ENCODE results near the gene ARHGEF38. TPM values are rescaled to one million over a fixed set of nuclear protein-coding genes. Genes with fewer than 3 reads are reported as not detected.

ARHGEF38 gene
- total RNA-seq, 1 experiment from 2014 or later: not detected

DNA sequence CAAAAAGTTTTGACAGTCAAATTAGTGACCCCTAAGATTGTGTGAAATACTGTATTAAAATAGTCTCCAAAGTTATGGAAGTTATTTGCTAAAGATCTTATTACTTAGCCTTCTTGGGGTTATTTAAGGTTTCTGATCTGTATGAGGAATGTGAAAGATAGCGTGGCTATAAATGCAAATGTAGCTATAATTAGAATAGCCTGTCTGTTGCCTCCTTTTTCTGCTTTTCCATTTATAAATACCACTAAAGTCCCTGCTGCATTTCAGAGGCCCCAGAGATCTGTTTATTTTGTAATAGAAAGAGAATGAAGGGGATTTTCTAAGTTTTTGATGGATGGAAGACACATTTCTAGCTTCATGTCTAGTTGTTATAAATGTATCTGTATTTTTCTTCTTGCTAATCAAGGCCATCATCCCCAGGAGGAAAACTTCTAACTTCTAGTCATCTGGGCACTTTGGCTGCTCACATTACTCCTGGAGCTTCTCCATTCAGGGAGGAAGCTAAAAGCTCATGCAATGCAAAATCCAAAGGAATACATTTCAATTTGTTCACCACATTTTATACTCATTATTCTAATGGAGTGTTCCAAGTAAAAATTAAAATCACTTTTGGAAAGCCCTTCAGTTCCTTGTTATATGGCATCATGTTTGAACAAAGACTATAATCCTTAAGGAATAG lies 82.1 kb downstream of the ARHGEF38 start:
- Histone ChIP-seq H3K27ac (ENCODE audit: low read depth, low read length, poor library complexity, severe bottlenecking) (no peak overlapping the region), H3K36me3 (ENCODE audit: insufficient read depth, low read length, poor library complexity, severe bottlenecking) (no peaks in the 10 kb centered on the region), H3K9me3 (ENCODE audit: low read depth, low read length, poor library complexity, severe bottlenecking) (no peaks in the 10 kb centered on the region), H3K4me1 (ENCODE audit: insufficient read depth, low read length, poor library complexity, severe bottlenecking) (peaks cover 30% of the 10 kb centered on the region), H3K4me3 (ENCODE audit: low read depth, low read length, poor library complexity, severe bottlenecking) (no peak overlapping the region), H3K27me3 (replicated peaks; ENCODE audit: insufficient read depth, low read depth, low read length, poor library complexity) (no peaks in the 10 kb centered on the region)
- intact Hi-C loops (cut with micrococcal nuclease; ENCODE audit: unreplicated experiment): no loop called here
- TF ChIP-seq EZH2 (IDR thresholded peaks at IDR 0.05; ENCODE audit: borderline replicate concordance, low read depth, low read length, poor library complexity, severe bottlenecking): no peak
- TF ChIP-seq, protein P1, sequence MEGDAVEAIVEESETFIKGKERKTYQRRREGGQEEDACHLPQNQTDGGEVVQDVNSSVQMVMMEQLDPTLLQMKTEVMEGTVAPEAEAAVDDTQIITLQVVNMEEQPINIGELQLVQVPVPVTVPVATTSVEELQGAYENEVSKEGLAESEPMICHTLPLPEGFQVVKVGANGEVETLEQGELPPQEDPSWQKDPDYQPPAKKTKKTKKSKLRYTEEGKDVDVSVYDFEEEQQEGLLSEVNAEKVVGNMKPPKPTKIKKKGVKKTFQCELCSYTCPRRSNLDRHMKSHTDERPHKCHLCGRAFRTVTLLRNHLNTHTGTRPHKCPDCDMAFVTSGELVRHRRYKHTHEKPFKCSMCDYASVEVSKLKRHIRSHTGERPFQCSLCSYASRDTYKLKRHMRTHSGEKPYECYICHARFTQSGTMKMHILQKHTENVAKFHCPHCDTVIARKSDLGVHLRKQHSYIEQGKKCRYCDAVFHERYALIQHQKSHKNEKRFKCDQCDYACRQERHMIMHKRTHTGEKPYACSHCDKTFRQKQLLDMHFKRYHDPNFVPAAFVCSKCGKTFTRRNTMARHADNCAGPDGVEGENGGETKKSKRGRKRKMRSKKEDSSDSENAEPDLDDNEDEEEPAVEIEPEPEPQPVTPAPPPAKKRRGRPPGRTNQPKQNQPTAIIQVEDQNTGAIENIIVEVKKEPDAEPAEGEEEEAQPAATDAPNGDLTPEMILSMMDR (conservative IDR thresholded peaks at IDR 0.05; ENCODE audit: low read depth, low read length): no peak
- peak; percentile 24 for DNase-seq (ENCODE audit: low spot score)
- CTCF ChIA-PET: no interaction called here
- no TSS peak for BruUV-seq (replicated peaks)
- POLR2A ChIA-PET (ENCODE audit: low non-redundant PET): no interaction called here

DNA sequence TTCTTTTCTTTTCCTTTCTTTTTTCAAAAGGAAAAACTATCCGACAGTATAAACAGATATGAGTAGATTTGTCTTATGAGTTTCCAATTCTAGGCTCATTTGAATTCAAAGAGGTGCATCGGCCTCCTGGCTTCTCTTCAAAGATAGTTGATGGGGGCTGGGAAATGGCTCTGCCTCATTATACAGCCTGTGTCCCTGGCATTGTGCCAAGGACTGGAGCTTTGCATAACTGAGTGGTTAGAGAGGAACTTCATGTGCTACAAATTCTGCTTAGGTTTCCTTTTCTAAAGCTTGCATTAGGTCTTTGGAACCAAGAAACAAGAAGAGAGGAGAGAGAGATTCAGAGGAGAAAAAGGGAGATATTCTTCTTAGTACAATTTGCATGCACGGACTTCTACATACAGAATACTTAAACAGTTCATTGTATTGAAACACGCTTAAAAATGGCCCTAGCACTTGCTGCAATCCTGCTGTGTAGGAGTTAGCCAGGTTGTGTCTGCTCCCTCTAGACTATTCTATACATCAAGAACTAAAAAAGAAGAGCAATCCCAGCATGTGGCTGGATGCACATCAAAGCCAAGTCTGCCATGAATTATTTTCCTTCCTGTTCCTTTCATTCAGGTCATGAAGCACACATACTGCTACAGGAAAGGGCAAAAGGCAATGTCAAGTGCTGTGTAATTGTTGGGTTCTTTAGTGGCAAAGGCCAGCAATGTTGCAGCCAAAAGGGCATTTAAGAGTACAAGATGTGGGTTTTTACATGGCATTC lies 85.2 kb downstream of the ARHGEF38 start:
- Histone ChIP-seq H3K27ac (ENCODE audit: low read depth, low read length, poor library complexity, severe bottlenecking) (no peak overlapping the region), H3K9me3 (ENCODE audit: low read depth, low read length, poor library complexity, severe bottlenecking) (no peaks in the 10 kb centered on the region), H3K27me3 (replicated peaks; ENCODE audit: insufficient read depth, low read depth, low read length, poor library complexity) (no peaks in the 10 kb centered on the region), H3K4me1 (ENCODE audit: insufficient read depth, low read length, poor library complexity, severe bottlenecking) (peaks cover 30% of the 10 kb centered on the region), H3K36me3 (ENCODE audit: insufficient read depth, low read length, poor library complexity, severe bottlenecking) (no peaks in the 10 kb centered on the region), H3K4me3 (ENCODE audit: low read depth, low read length, poor library complexity, severe bottlenecking) (no peak overlapping the region)
- peak; percentile 82 for DNase-seq (ENCODE audit: low spot score)
- intact Hi-C loops (cut with micrococcal nuclease; ENCODE audit: unreplicated experiment): no loop called here
- no peak for TF ChIP-seq EZH2 (IDR thresholded peaks at IDR 0.05; ENCODE audit: borderline replicate concordance, low read depth, low read length, poor library complexity, severe bottlenecking)
- TF ChIP-seq, protein P1 (conservative IDR thresholded peaks at IDR 0.05; ENCODE audit: low read depth, low read length): no peak
- no TSS peak for BruUV-seq (replicated peaks)
- ChIA-PET CTCF (no interaction called here), POLR2A (ENCODE audit: low non-redundant PET) (no interaction called here)

DNA sequence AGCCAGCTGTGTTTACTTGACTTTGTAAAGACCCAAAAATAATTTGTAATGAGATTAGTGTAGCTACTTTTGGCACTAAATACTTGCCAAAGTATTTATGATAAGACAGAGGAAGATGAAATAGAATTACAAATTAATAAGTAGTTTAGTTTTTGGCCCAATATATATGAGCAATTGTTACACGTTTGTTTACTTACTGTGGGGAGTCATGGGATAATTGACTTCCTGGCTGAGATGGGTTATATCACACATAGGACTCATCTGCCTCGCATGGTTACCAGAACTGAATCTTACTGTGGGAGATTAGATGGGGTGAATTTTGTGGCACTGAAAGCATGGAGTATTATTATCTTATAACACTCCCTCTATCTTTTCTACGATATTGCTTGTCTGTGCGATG lies 89.4 kb downstream of the ARHGEF38 start:
- Histone ChIP-seq H3K27ac (ENCODE audit: low read depth, low read length, poor library complexity, severe bottlenecking) (no peak overlapping the region), H3K4me1 (ENCODE audit: insufficient read depth, low read length, poor library complexity, severe bottlenecking) (peaks cover 13% of the 10 kb centered on the region), H3K4me3 (ENCODE audit: low read depth, low read length, poor library complexity, severe bottlenecking) (no peak overlapping the region), H3K36me3 (ENCODE audit: insufficient read depth, low read length, poor library complexity, severe bottlenecking) (no peaks in the 10 kb centered on the region), H3K9me3 (ENCODE audit: low read depth, low read length, poor library complexity, severe bottlenecking) (no peaks in the 10 kb centered on the region), H3K27me3 (replicated peaks; ENCODE audit: insufficient read depth, low read depth, low read length, poor library complexity) (no peaks in the 10 kb centered on the region)
- ChIA-PET POLR2A (ENCODE audit: low non-redundant PET) (no interaction called here), CTCF (no interaction called here)
- DNase-seq (ENCODE audit: low spot score): no peak
- intact Hi-C loops (cut with micrococcal nuclease; ENCODE audit: unreplicated experiment): no loop called here
- no TSS peak for BruUV-seq (replicated peaks)
- TF ChIP-seq, protein P1 (conservative IDR thresholded peaks at IDR 0.05; ENCODE audit: low read depth, low read length): no peak
- TF ChIP-seq EZH2 (IDR thresholded peaks at IDR 0.05; ENCODE audit: borderline replicate concordance, low read depth, low read length, poor library complexity, severe bottlenecking): no peak
